HG02678 (cell line): ENCODE results near the gene OR52J3.

Experiments
- ATAC-seq: cut with Tn5 transposase; IDR thresholded peaks from one replicate; pipeline ENCODE4 v1.9.1; 2021; ENCODE audit warnings: mild to moderate bottlenecking, moderate library complexity; ENCODE audit not compliant: unreplicated experiment

Gene OR52J3

DNA sequence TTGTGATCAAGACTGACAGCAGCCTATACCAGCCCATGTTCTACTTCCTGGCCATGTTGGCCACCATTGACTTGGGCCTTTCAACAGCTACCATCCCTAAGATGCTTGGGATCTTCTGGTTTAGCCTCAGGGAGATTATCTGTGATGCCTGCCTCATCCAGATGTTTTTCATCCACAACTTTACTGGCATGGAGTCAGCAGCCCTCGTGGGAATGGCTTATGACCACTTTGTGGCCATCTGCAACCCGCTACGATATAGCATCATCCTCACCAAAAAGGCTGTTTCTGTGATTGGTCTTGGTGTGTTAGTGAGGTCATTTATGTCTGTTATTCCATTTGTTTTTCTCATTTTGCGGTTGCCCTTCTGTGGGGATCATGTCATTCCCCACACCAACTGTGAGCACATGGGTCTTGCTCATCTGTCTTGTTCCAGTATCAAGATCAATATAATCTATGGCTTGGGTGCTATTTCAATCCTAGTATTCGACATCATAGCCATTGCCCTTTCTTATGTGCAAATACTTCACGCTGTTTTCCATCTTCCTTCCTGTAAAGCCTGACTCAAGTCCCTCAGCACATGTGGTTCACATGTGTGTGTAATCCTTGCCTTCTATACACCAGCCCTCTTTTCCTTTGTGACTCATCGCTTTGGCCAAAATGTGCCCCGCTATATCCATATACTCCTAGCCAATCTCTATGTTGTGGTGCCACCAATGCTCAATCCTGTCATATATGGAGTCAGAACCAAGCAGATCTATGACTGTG is 46.7 kb downstream of the OR52J3 start:
- ATAC-seq = no peak

DNA sequence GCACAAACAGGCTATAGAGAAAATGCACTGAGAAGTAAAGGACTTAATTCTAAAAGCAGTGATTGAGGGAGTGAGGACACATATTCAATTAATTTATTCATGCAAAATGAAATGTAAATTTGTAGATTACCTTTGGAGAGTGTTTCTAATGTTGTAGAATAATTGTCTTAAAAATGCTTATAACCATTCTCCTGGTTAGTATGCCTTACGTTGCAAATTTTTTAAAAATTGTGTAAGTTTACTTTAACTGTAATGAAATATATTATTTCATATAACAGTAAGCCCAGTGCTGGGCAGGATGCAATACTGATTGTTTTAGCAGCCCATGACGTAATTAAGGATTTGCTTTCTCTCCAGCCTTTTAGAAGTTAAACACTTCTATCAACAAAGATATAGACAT is 49.7 kb downstream of the OR52J3 start:
- ATAC-seq = no peak
